H9 (cell line): ENCODE data around the gene KANK4. TPM values are rescaled to one million over a fixed set of nuclear protein-coding genes. Genes with fewer than 3 reads are reported as not detected.

ENCODE experiments used
- DNase-seq: peaks from one replicate; pipeline ENCODE4 v3.0.0-alpha.2; 2017
- H2AFZ ChIP-seq: one replicate; pipeline ENCODE4 v1.6.1; 2013; ENCODE audit warnings: mild to moderate bottlenecking, low read length, control low read depth, moderate library complexity
- H2AK5ac ChIP-seq: 2 replicates; pipeline ENCODE4 v1.6.1; 2013; ENCODE audit warnings: low read length, control low read depth, mixed read lengths; ENCODE audit not compliant: insufficient read length
- H2BK120ac ChIP-seq: one replicate; pipeline ENCODE4 v1.6.1; 2013; ENCODE audit warnings: low read depth, mild to moderate bottlenecking, low read length, control low read depth, inconsistent platforms; ENCODE audit not compliant: poor library complexity, severe bottlenecking
- H2BK12ac ChIP-seq: 2 replicates; pipeline ENCODE4 v1.6.1; 2013; ENCODE audit warnings: low read length, control low read depth, mixed read lengths, low read depth; ENCODE audit not compliant: insufficient read length
- H2BK15ac ChIP-seq: 2 replicates; pipeline ENCODE4 v1.6.1; 2013; ENCODE audit warnings: low read depth, low read length, control low read depth
- H2BK20ac ChIP-seq: one replicate; pipeline ENCODE4 v1.6.1; 2013; ENCODE audit warnings: low read depth, mild to moderate bottlenecking, low read length, control low read depth, inconsistent platforms; ENCODE audit not compliant: poor library complexity, severe bottlenecking
- H2BK5ac ChIP-seq: 2 replicates; pipeline ENCODE4 v1.6.1; 2013; ENCODE audit warnings: low read length, control low read depth, mixed read lengths; ENCODE audit not compliant: insufficient read length
- H3K14ac ChIP-seq: 2 replicates; pipeline ENCODE4 v1.6.1; 2013; ENCODE audit warnings: low read length, control low read depth; ENCODE audit not compliant: insufficient read depth
- H3K18ac ChIP-seq: 2 replicates; pipeline ENCODE4 v1.6.1; 2013; ENCODE audit warnings: low read depth, mild to moderate bottlenecking, mixed read lengths, low read length, control low read depth; ENCODE audit not compliant: insufficient read length
- H3K23ac ChIP-seq: 2 replicates; pipeline ENCODE4 v1.6.1; 2013; ENCODE audit warnings: low read length, control low read depth, mixed read lengths, low read depth; ENCODE audit not compliant: insufficient read length
- H3K23me2 ChIP-seq: 2 replicates; pipeline ENCODE4 v1.6.1; 2013; ENCODE audit warnings: low read depth, mild to moderate bottlenecking, mixed read lengths, low read length, control low read depth; ENCODE audit not compliant: insufficient read length, poor library complexity, severe bottlenecking
- H3K27ac ChIP-seq: 2 replicates; pipeline ENCODE4 v1.5.1; 2013; ENCODE audit warnings: low read length, control low read depth, mixed read lengths, low read depth; ENCODE audit not compliant: insufficient read length
- H3K27me3 ChIP-seq: 2 replicates; pipeline ENCODE4 v1.6.1; 2013; ENCODE audit warnings: low read length, control low read depth, inconsistent platforms; ENCODE audit not compliant: insufficient read depth
- H3K4ac ChIP-seq: 2 replicates; pipeline ENCODE4 v1.6.1; 2013; ENCODE audit warnings: low read depth, mild to moderate bottlenecking, control low read depth, inconsistent platforms, low read length, moderate library complexity
- H3K4me1 ChIP-seq: 2 replicates; pipeline ENCODE4 v1.6.1; 2013; ENCODE audit warnings: low read length, control low read depth, inconsistent platforms; ENCODE audit not compliant: insufficient read depth
- H3K4me2 ChIP-seq: 2 replicates; pipeline ENCODE4 v1.6.1; 2013; ENCODE audit warnings: low read length, control low read depth, mixed read lengths; ENCODE audit not compliant: insufficient read length, insufficient read depth
- H3K56ac ChIP-seq: 2 replicates; pipeline ENCODE4 v1.6.1; 2013; ENCODE audit warnings: low read depth, mild to moderate bottlenecking, mixed read lengths, low read length, control low read depth; ENCODE audit not compliant: insufficient read length
- H3K79me1 ChIP-seq: 2 replicates; pipeline ENCODE4 v1.6.1; 2013; ENCODE audit warnings: low read depth, mild to moderate bottlenecking, moderate library complexity, low read length, control low read depth, inconsistent platforms; ENCODE audit not compliant: insufficient read depth, poor library complexity, severe bottlenecking
- H3K79me2 ChIP-seq: 2 replicates; pipeline ENCODE4 v1.6.1; 2013; ENCODE audit warnings: low read length, control low read depth, inconsistent platforms; ENCODE audit not compliant: insufficient read depth
- H3K9ac ChIP-seq: 2 replicates; pipeline ENCODE4 v1.6.1; 2013; ENCODE audit warnings: low read length, control low read depth, mixed read lengths; ENCODE audit not compliant: insufficient read length; ENCODE audit errors: extremely low read depth
- H3K9me3 ChIP-seq: one replicate; pipeline ENCODE4 v1.6.1; 2013; ENCODE audit warnings: low read depth, low read length, inconsistent platforms; ENCODE audit not compliant: control insufficient read depth
- H3T11ph ChIP-seq: one replicate; pipeline ENCODE4 v1.6.1; 2013; ENCODE audit warnings: mild to moderate bottlenecking, low read length, control low read depth, inconsistent platforms
- H4K20me1 ChIP-seq: one replicate; pipeline ENCODE4 v1.6.1; 2013; ENCODE audit not compliant: control insufficient read depth, insufficient read length, insufficient read depth
- H4K5ac ChIP-seq: 2 replicates; pipeline ENCODE4 v1.6.1; 2013; ENCODE audit warnings: low read depth, mild to moderate bottlenecking, mixed read lengths, low read length, control low read depth; ENCODE audit not compliant: insufficient read length
- H4K8ac ChIP-seq: replicated peaks from 2 replicates; pipeline ENCODE4 v1.6.1; 2013; ENCODE audit warnings: low read length, control low read depth, mixed read lengths, low read depth; ENCODE audit not compliant: insufficient read length
- H4K91ac ChIP-seq: 2 replicates; pipeline ENCODE4 v1.6.1; 2013; ENCODE audit warnings: low read depth, mild to moderate bottlenecking, moderate library complexity, mixed read lengths, low read length, control low read depth; ENCODE audit not compliant: insufficient read length
- H3K27ac Mint-ChIP-seq, 3 experiments: 2 replicates in 2 of 3; 3 replicates in 1 of 3; pipeline ENCODE4 v1.8.0; 2020 to 2021; ENCODE audit warnings: mixed read lengths in 3 of 3, mild to moderate bottlenecking in 1 of 3, moderate library complexity in 1 of 3
- H3K27me3 Mint-ChIP-seq: 2 replicates; pipeline ENCODE4 v1.8.0; 2021; ENCODE audit warnings: low read depth, mild to moderate bottlenecking, moderate library complexity, mixed read lengths
- H3K36me3 Mint-ChIP-seq, 3 experiments: 2 replicates in 2 of 3; 3 replicates in 1 of 3; pipeline ENCODE4 v1.8.0; 2020 to 2021; ENCODE audit warnings: low read depth in 3 of 3, mixed read lengths in 3 of 3; ENCODE audit not compliant: insufficient read depth in 1 of 3
- H3K4me1 Mint-ChIP-seq, 2 experiments: 2 replicates each; pipeline ENCODE4 v1.8.0; 2020; ENCODE audit warnings: mixed read lengths in 2 of 2
- H3K4me3 Mint-ChIP-seq, 2 experiments: 2 replicates in 1 of 2; 3 replicates in 1 of 2; pipeline ENCODE4 v1.8.0; 2020 to 2021; ENCODE audit warnings: mild to moderate bottlenecking in 2 of 2, mixed read lengths in 2 of 2, moderate library complexity in 1 of 2
- H3K9me3 Mint-ChIP-seq, 2 experiments: 2 replicates in 1 of 2; 3 replicates in 1 of 2; pipeline ENCODE4 v1.8.0; 2020; ENCODE audit warnings: mild to moderate bottlenecking in 2 of 2, mixed read lengths in 2 of 2, moderate library complexity in 1 of 2
- CTCF ChIP-seq: fragments of 200-600 bp; sonication (generic); conservative IDR thresholded peaks from 3 replicates; pipeline ENCODE4 v1.8.0; 2021; ENCODE audit warnings: antibody characterized with exemption, mild to moderate bottlenecking
- WGBS: extraction: QIAGEN DNeasy Blood & Tissue Kit; methylation state at CpG from one replicate; pipeline ENCODE4 v1.1.7; 2013; ENCODE audit warnings: missing lambda C conversion rate, low lambda C conversion rate, mixed read lengths; ENCODE audit not compliant: insufficient read length; ENCODE audit errors: extremely low coverage; 5-methylcytosine and 5-hydroxymethylcytosine counted together
- total RNA-seq: library from RNA; stranded (reverse); gene quantifications from 2 replicates; pipeline ENCODE4 v1.2.1, GENCODE V29; 2021

Gene KANK4
- total RNA-seq, 1 experiment from 2014 or later = 0.15 TPM

- Histone ChIP-seq H3K18ac (no peak overlapping the region), H2AK5ac (no peak overlapping the region), H3K4me1 (no peaks in the 10 kb centered on the region), H2BK20ac (no peak overlapping the region), H3K23me2 (no peaks in the 10 kb centered on the region), H2BK120ac (no peak overlapping the region), H4K91ac (no peak overlapping the region), H3K56ac (no peak overlapping the region), H3K4ac (no peak overlapping the region), H3K23ac (no peak overlapping the region), H3K4me2 (no peak overlapping the region), H3K27ac (no peak overlapping the region), H3K9me3 (no peaks in the 10 kb centered on the region), H2BK5ac (no peak overlapping the region), H2AFZ (no peak overlapping the region), H4K20me1 (no peaks in the 10 kb centered on the region), H2BK12ac (no peak overlapping the region), H4K8ac (no peak overlapping the region), H3T11ph (no peak overlapping the region), H2BK15ac (no peak overlapping the region), H3K79me1 (no peaks in the 10 kb centered on the region), H3K27me3 (no peaks in the 10 kb centered on the region), H3K79me2 (no peaks in the 10 kb centered on the region), H3K9ac (no peak overlapping the region), H4K5ac (no peak overlapping the region), H3K14ac (no peak overlapping the region)
- no peak overlapping the region for H3K27ac Mint-ChIP-seq
- no peak for TF ChIP-seq CTCF
- H3K36me3 Mint-ChIP-seq = no peaks in the 10 kb centered on the region
- DNase-seq = no peak
- no CpG with 5 or more reads among the region's 4 CpGs for whole genome bisulfite sequencing
- H3K9me3 Mint-ChIP-seq = no peaks in the 10 kb centered on the region
- H3K4me1 Mint-ChIP-seq = peaks cover 0 to 6% of the 10 kb centered on the region in 2 experiments; a peak in 2 of 4 replicates
- no peak overlapping the region for H3K4me3 Mint-ChIP-seq
- peaks cover 5% of the 10 kb centered on the region for H3K27me3 Mint-ChIP-seq
Observed at GRCh38 chr1:62346886-62347285, 27.7 kb upstream of the KANK4 start.
